GM12878 (cell line): ENCODE data around the gene PRR20C.

Experiments used
- CTCF ChIP-seq, 3 experiments: IDR thresholded peaks in 2 of 3; conservative IDR thresholded peaks in 1 of 3; 2 replicates each; pipeline ENCODE4 v1.5.1; 2011; ENCODE audit warnings: low read depth in 3 of 3, low read length in 3 of 3, mild to moderate bottlenecking in 3 of 3, control low read depth in 2 of 3, moderate library complexity in 2 of 3, inconsistent platforms in 1 of 3, mixed read lengths in 1 of 3; ENCODE audit not compliant: control insufficient read depth in 2 of 3, insufficient read depth in 1 of 3; ENCODE audit errors: extremely low read depth in 1 of 3
- EP300 ChIP-seq, 2 experiments: fragments of 150-350 bp in 1 of 2; IDR thresholded peaks; 2 replicates each; pipeline ENCODE4 v1.6.1; 2011 to 2012; ENCODE audit warnings: low read depth in 2 of 2, low read length in 2 of 2, borderline replicate concordance in 1 of 2, improper control_type of control experiment in 1 of 2, inconsistent platforms in 1 of 2; ENCODE audit not compliant: control insufficient read depth in 1 of 2
- JUNB ChIP-seq: IDR thresholded peaks from 2 replicates; pipeline ENCODE4 v1.6.1; 2016; ENCODE audit warnings: antibody characterized with exemption, mild to moderate bottlenecking
- JUND ChIP-seq: IDR thresholded peaks from 2 replicates; pipeline ENCODE4 v1.6.1; 2012; ENCODE audit warnings: low read depth, mild to moderate bottlenecking, low read length, improper control_type of control experiment, moderate library complexity
- MEF2A ChIP-seq: IDR thresholded peaks from 2 replicates; pipeline ENCODE4 v1.6.1; 2011; ENCODE audit warnings: low read depth, mild to moderate bottlenecking, low read length, moderate library complexity; ENCODE audit not compliant: insufficient read depth
- POLR2A ChIP-seq: IDR thresholded peaks from 2 replicates; pipeline ENCODE4 v1.6.1; 2011; ENCODE audit warnings: low read depth, mild to moderate bottlenecking, low read length
- POLR2AphosphoS5 ChIP-seq: IDR thresholded peaks from 2 replicates; pipeline ENCODE4 v1.6.1; 2011; ENCODE audit warnings: mild to moderate bottlenecking, low read length, inconsistent platforms
- RFX5 ChIP-seq: IDR thresholded peaks from 2 replicates; pipeline ENCODE4 v1.6.1; 2011; ENCODE audit warnings: low read depth, low read length, improper control_type of control experiment
- STAT3 ChIP-seq: IDR thresholded peaks from 2 replicates; pipeline ENCODE4 v1.6.1; 2011; ENCODE audit warnings: low read depth, low read length, improper control_type of control experiment
- ZBED1 ChIP-seq: IDR thresholded peaks from 2 replicates; pipeline ENCODE4 v1.6.1; 2016; ENCODE audit warnings: borderline replicate concordance

GRCh38 chr13:57191667-57192066 is 37.8 kb downstream of the PRR20C start:
- TF ChIP-seq RFX5 (no peak), STAT3 (no peak), MEF2A (no peak), POLR2A (no peak), CTCF (IDR thresholded peaks at IDR 0.05 in 2 of 3, conservative IDR thresholded peaks at IDR 0.05 in 1 of 3; ENCODE audit: control insufficient read depth in 2 of 3, extremely low read depth in 1 of 3, insufficient read depth in 1 of 3, low read depth in 3 of 3, low read length in 3 of 3) (no peak), POLR2AphosphoS5 (no peak), JUNB (no peak), EP300 (IDR thresholded peaks at IDR 0.05; ENCODE audit: borderline replicate concordance in 1 of 2, control insufficient read depth in 1 of 2, low read depth in 2 of 2, low read length in 2 of 2) (no peak), ZBED1 (no peak), JUND (no peak)
